Measurements from ENCODE around the gene KIF21A.
"Not testable (repeated sequence)": the region's sequence is repeated elsewhere in the genome, so short reads cannot be mapped to it uniquely, and the experiment has no call there.

- not testable (repeated sequence) for TF ChIP-seq CTCF (IDR thresholded peaks at IDR 0.05; ENCODE audit: low read length); EZH2 (optimal IDR thresholded peaks at IDR 0.05; ENCODE audit: low read depth, low read length); EZH2phosphoT487 (IDR thresholded peaks at IDR 0.05; ENCODE audit: low read length)
These were observed 32.2 kb upstream of the KIF21A start for GRCh38 chr12:39475136-39475535.

All from MM.1S (cell line).